ENCODE data around the gene PARP12. TPM values are rescaled to one million over a fixed set of nuclear protein-coding genes. Genes with fewer than 3 reads are reported as not detected.

The PARP12 gene
- polyA plus RNA-seq, 3 donors, result 11.3 to 24.3 (median 17.7) TPM

DNA sequence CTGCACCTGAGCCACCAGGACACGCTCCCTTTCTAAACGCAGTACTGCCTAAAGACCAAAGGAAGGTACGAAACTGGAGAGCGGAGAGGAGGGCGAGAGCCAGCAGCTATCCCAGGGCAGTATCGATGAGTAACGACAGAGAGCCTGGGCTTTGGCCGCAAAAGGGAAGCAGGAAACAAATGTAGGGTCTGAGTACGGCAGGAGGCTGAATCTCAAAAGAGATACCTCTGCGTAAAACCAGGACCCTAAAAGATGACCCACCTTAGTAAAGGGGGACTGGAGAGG lies 20.4 kb downstream of the PARP12 start:
- 82 to 94% (median 91%) methylated on average over 10 of the region's 10 CpGs for WGBS, 3 donors

DNA sequence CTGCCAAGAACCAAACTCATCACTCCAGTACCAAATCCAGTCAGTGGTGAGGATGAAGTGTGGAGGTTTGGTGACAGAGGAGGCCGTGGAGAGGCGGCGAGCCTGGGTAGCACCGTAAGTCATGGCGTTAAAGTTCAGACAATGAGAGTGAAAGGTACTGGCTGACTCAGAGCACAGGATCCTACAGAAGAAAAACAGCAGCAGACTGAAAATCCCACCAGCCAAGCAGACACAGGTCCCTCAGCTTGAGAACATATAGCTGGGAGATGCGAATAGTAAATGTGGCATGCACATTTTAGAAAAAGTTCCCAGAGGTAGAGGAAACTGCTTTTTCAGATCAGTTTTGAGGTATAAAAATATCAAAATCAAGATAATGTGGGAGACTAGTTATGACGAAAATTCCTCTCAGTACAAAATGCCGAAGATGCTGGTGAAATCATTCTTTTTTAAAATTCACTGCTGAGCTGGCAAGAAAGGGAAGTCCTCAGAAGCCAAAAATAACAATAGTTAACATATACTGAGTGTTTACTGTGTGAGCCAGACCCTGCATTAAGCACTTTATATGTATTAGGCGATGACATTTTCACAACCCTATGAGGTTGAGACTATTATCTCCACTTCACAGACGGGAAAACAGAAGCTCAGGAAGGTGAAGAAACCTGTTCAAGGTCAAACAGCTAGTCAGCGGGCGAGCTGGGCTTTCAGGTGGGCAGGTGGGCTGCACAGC lies 20.9 kb downstream of the PARP12 start:
- WGBS, 3 donors, result 90 to 92% (median 91%) methylated on average over 12 of the region's 12 CpGs
- H3K27ac ChIP-seq (ENCODE audit: low read depth, low read length), result no peak overlapping the region

More for the DNA sequence above, 20.4 kb downstream of the PARP12 start:
- no peak overlapping the region for H3K27ac ChIP-seq (ENCODE audit: low read depth, low read length)

DNA sequence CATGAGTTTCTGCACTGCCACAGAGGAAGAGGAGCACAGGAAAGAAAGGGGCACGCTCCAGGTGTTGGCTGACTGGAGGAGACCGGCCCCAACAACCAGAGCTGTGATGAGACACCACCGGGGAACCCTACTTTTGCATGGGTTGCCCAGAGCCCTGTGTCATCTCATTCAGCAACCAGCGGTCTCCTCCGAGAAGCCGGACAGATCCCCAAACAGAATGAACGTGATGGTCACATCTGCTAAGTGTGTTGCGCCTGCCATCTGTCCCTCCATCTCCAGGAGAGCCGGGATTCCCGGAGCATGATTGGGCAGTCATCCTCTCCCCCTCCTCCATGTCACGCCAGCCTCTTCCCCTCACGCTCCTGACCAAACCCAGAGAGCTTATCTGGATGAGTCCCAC lies 22.9 kb downstream of the PARP12 start:
- 92 to 97% (median 97%) methylated on average over 12 of the region's 12 CpGs for WGBS, 3 donors
- no peak overlapping the region for H3K27ac ChIP-seq (ENCODE audit: low read depth, low read length)

DNA sequence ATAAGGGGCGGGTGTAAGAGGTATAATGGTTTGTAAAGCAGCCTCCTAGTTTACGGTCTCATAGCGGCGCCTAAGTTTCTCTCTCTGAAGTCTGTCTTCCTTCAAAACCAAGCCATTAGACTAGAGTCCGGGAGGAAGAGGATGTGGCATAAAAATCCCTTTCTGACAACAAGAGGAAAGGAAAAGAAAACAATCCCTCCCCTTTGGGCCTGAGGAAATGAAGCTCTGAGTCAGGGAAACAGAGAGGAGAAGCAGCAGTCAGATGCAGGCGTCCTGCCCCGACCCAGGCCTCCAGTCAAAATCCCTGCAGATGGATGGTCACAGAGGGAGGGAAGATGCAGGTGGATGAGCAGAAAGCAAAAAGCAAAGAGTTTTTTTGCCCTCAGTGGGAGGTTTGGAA lies 23.7 kb downstream of the PARP12 start:
- no peak overlapping the region for H3K27ac ChIP-seq (ENCODE audit: low read depth, low read length)
- WGBS, 3 donors, result 67 to 79% (median 75%) methylated on average over 7 of the region's 7 CpGs

DNA sequence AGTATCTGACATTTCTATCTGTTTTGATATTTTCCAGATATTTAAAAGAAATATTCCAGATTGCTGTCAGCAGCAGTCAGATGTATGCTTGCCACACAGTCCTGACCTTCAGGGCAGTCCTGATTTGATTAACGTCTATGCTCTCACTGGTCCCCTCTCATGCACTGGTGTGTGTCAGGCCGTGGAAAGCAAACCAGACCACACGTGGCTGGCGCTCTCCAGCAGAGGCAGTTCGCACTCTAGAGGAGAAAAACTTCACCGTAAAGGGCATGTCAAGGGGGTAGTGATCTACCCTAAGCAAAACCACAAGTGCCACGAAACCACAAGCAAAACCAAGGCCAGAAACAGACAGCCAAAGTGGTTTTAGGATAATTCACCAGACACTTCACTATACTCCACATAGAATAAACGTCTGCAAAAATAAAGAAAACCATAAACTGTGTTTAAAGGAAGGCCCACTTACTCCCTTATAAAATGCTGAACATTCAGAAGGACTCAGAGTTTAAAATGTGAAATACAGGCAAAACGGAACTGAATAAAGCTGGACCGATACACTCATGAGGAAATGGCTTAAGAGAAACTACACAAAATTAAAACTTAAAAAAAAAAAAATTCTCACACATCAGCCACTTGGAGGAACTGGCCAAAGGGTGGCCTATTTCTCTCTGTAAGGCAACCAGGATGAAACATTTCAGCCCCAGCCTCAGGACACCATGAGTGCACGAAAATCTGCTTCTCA lies 26.4 kb downstream of the PARP12 start:
- no peak overlapping the region for H3K27ac ChIP-seq (ENCODE audit: low read depth, low read length)
- 54 to 76% (median 64%) methylated on average over 11 of the region's 11 CpGs for WGBS, 3 donors

DNA sequence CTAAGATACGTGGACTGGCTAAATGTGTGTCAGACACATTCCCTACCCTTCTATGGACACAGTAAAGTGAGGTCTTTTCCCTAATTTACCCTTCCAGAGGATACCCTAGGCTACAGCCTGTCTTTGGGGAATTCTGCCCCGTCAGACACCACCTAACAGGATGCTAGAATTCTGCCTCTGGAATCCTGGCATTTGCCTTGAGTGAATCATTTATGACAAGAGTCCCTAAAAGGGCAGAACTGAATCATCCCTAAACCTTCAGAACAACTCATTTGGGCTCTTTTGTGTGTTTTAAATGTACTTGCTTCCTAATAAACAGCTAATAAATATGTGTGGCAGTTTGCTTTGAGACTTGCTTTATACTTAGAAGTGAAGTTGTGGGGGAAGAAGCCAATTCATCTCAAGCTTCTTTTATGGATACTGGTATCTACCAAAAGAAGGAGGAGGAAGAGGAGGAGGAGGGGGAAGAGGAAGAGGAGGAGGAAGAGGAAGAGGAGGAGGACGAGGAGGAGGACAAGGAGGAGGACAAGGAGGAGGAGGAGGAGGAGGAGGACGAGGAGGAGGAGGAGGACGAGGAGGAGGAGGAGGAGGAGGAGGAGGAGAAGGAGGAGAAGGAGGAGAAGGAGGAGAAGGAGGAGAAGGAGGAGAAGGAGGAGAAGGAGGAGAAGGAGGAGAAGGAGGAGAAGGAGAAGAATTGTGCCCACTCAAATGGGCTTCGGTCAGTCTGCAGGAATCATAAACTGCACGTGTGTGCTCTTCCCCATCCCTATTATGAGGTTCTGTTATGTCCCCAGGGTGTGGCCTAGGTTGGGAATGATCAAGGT lies 27.1 kb downstream of the PARP12 start:
- no peak overlapping the region for H3K27ac ChIP-seq (ENCODE audit: low read depth, low read length)
- WGBS, 3 donors, result 82 to 86% (median 85%) methylated on average over 4 of the region's 7 CpGs

DNA sequence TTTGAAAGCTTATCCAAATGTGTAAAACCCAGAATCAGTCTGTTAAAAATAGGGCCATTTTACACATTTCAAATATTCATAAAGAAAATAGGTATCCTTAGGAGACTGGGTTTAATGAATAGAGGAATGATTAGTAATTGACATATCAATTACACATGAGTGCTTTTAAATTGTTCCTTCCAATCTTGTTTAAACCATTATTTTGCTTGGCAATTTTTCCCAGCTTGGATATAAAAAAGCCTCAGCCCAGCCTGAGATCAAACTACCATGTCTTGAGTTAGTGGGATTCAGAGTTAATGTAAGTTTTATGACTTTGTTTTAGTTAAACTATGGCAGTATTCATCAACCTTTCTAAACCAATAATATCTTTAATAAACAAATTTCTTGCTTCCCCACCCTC lies 28.3 kb downstream of the PARP12 start:
- H3K27ac ChIP-seq (ENCODE audit: low read depth, low read length), result no peak overlapping the region

DNA sequence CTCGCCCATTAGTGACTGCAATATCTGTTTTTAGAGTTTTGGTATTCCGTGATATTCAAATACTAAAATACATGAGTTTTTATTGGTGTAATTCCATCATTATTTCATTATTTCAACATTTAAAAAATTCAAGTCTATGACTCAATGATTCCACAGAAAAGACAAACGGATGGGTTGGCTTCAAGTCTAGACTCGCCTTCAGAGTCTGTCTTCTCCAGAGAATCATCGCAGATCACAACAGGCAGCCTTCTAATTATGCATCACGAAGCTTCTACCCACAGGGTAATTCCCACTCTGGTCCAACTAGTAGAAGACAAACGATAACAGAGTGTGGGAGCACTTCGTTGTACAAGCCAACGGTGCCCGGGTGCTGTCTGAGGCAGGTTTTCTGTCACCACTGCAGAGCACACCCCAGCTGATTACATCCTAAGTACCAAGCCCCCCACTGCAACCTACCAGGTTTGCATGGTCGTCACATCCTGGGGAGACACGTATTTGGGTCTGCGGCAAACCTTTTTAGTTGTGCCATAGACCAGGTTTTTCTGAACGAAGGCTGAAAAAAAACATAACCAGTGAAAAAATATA lies 28.9 kb downstream of the PARP12 start:
- H3K27ac ChIP-seq (ENCODE audit: low read depth, low read length), result no peak overlapping the region
- 96 to 97% (median 97%) methylated on average over 14 of the region's 14 CpGs for WGBS, 3 donors

DNA sequence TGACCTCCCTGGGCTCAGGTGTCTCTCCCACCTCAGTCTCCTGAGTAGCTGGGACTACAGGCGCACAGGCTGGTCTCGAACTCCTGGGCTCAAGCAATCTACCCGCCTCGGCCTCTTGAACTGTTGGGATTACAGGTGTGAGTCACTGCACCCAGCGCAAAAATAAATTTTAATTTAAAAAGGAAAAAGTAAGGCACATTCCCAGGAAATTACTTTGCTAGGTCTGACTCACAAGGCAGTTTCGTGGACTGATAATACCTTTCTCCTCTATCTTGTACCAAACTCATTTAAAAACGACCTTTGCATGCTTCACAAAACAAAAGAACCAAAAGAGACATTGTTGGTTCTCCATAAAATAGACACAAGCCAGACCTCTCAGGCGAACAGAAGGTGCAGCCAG lies 29.7 kb downstream of the PARP12 start:
- H3K27ac ChIP-seq (ENCODE audit: low read depth, low read length), result no peak overlapping the region

DNA sequence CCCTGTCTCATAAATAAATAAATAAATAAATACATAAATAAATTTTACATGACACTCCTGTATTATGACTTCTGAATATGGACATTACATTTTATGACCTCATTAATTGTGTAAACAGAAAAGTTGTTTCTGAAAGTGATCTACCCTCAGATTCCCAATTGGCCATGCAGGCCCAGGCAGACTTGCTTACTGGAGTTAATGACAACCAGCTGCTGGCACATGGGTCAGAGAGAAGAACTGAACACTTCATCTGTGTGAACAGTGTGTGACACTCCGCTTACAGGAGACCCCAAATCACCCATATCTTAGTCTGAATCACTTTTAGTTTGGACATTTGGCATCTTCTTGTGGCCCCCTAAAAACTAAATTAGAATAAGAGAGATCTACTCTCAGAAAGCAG lies 31.4 kb downstream of the PARP12 start:
- no peak overlapping the region for H3K27ac ChIP-seq (ENCODE audit: low read depth, low read length)
- 93 to 100% (median 97%) methylated on average over 1 of the region's 1 CpG for WGBS, 3 donors

More for the DNA sequence above, 29.7 kb downstream of the PARP12 start:
- WGBS, 3 donors, result 91 to 94% (median 94%) methylated on average over 8 of the region's 8 CpGs

DNA sequence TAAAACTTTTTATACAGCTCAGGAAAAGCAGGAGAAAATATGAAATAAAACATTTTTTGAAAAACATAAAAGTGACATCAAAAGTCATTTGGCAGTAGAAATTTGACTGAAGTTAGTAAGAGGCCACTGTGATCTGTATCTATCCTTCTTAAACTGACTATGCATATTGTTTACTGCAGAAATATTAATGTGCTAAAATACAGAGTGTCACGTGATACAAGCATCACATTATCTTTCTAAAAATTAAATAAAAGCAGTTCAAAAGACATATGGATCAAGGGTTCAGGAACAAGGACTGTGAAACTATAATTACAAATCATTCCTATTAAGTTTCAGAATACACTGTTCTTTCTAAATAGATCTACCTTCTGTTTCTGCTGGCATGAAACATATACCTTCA lies 33.7 kb downstream of the PARP12 start:
- WGBS, 3 donors, result 92 to 93% (median 92%) methylated on average over 1 of the region's 1 CpG
- no peak overlapping the region for H3K27ac ChIP-seq (ENCODE audit: low read depth, low read length)

DNA sequence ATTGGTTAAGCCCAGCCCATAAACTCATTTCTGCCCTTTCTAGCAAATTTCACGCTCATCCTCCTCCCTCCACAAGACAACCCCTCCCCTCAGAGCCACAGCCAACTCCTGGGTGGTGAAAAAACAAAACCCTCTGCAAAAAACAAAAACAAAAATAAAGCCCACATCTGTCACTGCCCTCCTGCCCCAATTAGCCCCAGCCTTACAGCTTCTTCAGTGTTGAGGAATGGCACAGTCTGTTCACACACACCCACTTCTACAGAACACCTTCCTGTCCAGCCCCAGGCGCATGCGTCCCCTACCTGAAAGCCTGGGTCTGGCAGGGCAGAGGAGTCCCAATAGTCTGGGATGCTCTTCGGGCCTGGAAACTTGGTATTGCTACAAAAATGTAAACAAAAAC lies 34.4 kb downstream of the PARP12 start:
- WGBS, 3 donors, result 94 to 97% (median 96%) methylated on average over 4 of the region's 4 CpGs
- no peak overlapping the region for H3K27ac ChIP-seq (ENCODE audit: low read depth, low read length)

DNA sequence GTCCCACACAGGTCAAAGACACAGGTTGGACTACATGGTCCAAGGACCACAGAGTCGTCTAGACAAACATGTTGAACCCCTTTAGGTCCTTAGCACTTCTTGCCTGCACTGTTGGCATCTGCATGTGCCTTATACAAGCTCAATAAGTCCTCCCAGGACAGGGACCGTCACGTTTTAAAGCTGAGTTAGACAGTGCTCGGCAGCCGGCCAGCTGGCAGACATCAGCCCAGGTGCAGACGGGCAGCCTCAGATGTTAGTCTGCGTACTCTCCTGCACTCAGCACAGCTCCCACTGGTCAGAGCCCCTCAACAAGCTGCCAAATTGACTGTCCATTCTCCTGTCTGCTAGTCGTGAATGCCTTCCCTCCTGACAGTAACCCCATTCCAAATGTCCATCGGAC lies 34.9 kb downstream of the PARP12 start:
- H3K27ac ChIP-seq (ENCODE audit: low read depth, low read length), result no peak overlapping the region
- 86 to 90% (median 89%) methylated on average over 9 of the region's 9 CpGs for WGBS, 3 donors

DNA sequence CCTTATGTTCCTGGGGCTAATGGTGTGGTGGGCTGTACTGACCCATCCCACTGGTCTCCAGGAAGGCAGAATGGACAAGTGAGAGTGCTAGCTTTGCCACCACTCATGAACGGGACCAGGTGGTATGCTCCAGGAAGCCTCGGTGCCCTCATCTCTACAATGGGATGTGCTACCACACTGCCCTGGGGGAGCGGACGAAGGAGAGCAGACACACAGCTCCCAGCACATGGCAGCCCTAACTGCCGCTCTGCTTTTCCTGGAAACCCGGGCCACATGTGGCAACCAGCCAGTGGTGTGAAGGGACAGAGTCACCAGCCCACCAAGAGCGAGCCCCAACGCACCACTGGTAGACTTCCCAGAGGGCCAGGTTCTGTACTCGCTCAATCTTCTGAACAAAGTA lies 35.8 kb downstream of the PARP12 start:
- H3K27ac ChIP-seq (ENCODE audit: low read depth, low read length), result no peak overlapping the region
- 95 to 98% (median 96%) methylated on average over 9 of the region's 9 CpGs for WGBS, 3 donors

DNA sequence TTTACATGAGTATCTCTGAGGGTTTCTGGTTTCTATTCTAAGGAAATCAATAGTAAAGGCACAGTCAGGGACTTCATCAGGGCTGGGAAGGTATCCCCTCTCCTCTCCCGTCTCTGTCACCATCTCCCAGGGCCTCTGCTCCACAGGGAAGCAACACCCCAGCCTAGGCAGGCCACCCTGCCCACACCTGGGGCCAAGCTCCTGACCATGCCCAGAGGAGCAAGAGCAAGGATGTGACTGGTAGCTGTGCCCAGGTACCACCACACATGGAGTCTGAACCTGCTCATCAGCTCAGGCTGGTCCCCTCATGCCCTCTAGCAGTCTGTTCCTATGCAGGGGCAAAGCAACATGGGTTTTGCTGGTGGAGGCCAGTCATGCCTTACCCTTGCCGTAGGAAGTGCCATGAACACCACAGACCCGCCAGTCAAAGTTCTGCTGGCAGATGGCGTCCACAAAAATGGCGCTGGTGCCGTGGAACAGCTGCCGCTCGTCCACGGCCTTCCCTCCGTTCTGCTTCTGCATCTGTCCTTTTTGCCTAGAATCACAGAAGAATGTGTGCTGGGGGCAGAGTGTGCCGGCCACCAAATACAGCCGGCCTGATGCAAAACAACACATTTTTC lies 36.8 kb downstream of the PARP12 start:
- 92 to 96% (median 93%) methylated on average over 12 of the region's 12 CpGs for WGBS, 3 donors
- H3K27ac ChIP-seq (ENCODE audit: low read depth, low read length), result no peak overlapping the region

DNA sequence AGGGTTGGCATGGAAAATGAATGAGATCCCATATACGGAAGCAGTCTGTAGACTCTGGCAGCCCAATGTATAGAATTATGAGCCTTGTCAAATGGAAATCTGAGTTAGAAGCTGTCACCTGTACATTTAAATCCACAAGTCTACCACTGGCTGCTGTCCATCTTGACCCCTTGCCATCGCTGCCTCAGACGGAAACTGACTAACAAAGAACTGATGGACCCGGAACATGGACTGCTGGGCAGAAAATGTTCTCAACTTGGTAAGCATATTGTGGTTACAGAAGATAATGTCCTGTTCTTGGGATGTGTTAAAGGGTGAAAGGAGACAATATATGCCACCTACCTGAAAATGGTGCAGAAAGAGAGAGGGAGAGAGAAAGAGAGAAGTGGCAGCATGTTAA lies 37.5 kb downstream of the PARP12 start:
- no peak overlapping the region for H3K27ac ChIP-seq (ENCODE audit: low read depth, low read length)
- WGBS, 3 donors, result 94 to 95% (median 95%) methylated on average over 4 of the region's 4 CpGs

DNA sequence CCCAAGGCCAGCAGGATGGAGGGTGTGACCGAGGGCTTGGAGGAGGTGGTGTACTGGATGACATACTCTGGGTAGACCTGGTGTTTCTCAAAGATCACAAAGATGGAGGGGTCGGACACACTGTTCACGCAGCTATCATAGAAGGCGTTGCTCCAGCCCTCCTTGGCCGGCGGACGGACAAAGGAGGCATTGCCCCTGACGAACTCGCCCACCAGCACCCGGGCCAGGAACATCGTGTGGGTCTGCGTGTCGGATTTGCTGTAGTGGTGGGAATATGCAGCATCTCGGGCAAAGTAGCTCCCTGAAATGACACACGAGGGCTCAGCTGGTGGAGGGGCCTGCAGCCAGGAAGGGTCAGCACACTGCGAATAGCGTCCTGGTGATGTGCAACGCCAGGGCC lies 38.2 kb downstream of the PARP12 start:
- WGBS, 3 donors, result 93 to 98% (median 97%) methylated on average over 18 of the region's 18 CpGs
- no peak overlapping the region for H3K27ac ChIP-seq (ENCODE audit: low read depth, low read length)

DNA sequence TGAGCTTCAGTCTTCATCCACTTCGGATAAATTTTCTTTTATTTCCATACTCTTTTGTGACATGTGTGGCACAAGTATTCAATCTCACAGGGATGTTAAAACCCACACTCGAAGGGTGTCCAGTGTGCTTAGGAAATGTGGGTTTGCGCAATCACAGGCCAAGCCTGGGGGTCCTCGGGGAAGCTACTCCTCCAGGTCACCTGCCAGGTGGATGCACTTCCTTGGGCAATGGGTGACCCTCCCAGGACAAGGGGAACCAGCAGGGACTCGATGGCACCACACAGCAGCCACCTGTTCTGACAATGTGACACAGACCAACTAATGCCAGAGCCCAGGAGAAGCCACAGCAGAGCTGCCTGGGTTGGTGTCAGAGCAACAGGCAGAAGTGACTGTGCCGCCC lies 39.0 kb downstream of the PARP12 start:
- 80 to 88% (median 86%) methylated on average over 6 of the region's 6 CpGs for WGBS, 3 donors

More for the DNA sequence above, 39.0 kb downstream of the PARP12 start:
- H3K27ac ChIP-seq (ENCODE audit: low read depth, low read length), result no peak overlapping the region

Data from adipose tissue (tissue), 3 donors.